Fibroblast of skin of right biceps (primary cell): Measurements from ENCODE around the gene CABLES1.
A peak's percentile ranks its signal among the peaks of the same experiment; 100 is the strongest.
"Not testable (repeated sequence)": the region's sequence is repeated elsewhere in the genome, so short reads cannot be mapped to it uniquely, and the experiment has no call there.

Experiments used
- DNase-seq: peaks from one replicate; pipeline ENCODE4 v3.0.0-alpha.2; 2013

Gene CABLES1

GRCh38 chr18:23134780-23135549 lies at the start of gene CABLES1:
CABLES1 (plus strand) TSS chr18:23135485; CDS start chr18:23135763, 278 bp downstream.
- peak; percentile 66 for DNase-seq

- peak; percentile 84 for DNase-seq
These were observed 47.9 kb upstream of the CABLES1 start for GRCh38 chr18:23087352-23087751.

GRCh38 chr18:23088310-23088709 lies 47.0 kb upstream of the CABLES1 start:
- no peak for DNase-seq

- DNase-seq: peak; percentile 75
These were observed 44.0 kb upstream of the CABLES1 start for GRCh38 chr18:23091017-23091993.

GRCh38 chr18:23092121-23092520 lies 43.2 kb upstream of the CABLES1 start:
- DNase-seq: no peak

- DNase-seq: not testable (repeated sequence)
These were observed 42.2 kb upstream of the CABLES1 start for GRCh38 chr18:23093130-23093529.

GRCh38 chr18:23093772-23094171 lies 41.5 kb upstream of the CABLES1 start:
- no peak for DNase-seq

- DNase-seq: no peak
These were observed 40.7 kb upstream of the CABLES1 start for GRCh38 chr18:23094411-23095190.

- no peak for DNase-seq
These were observed 39.8 kb upstream of the CABLES1 start for GRCh38 chr18:23095463-23095862.

GRCh38 chr18:23097016-23097415 lies 38.3 kb upstream of the CABLES1 start:
- not testable (repeated sequence) for DNase-seq

- no peak for DNase-seq
These were observed 35.7 kb upstream of the CABLES1 start for GRCh38 chr18:23099621-23100020.

GRCh38 chr18:23101861-23102432 lies 33.3 kb upstream of the CABLES1 start:
- DNase-seq: no peak

- peak; percentile 70 for DNase-seq
These were observed 32.6 kb upstream of the CABLES1 start for GRCh38 chr18:23102493-23103261.

GRCh38 chr18:23103449-23103848 lies 31.8 kb upstream of the CABLES1 start:
- DNase-seq: no peak

- DNase-seq: no peak
These were observed 30.3 kb upstream of the CABLES1 start for GRCh38 chr18:23105030-23105429.

GRCh38 chr18:23105581-23106219 lies 29.6 kb upstream of the CABLES1 start:
- DNase-seq: no peak

- DNase-seq: peak; percentile 98
These were observed 28.7 kb upstream of the CABLES1 start for GRCh38 chr18:23106575-23106974.

GRCh38 chr18:23107718-23108117 lies 27.6 kb upstream of the CABLES1 start:
- DNase-seq: peak; percentile 37

GRCh38 chr18:23108496-23108895 lies 26.8 kb upstream of the CABLES1 start:
- DNase-seq: no peak

- not testable (repeated sequence) for DNase-seq
These were observed 26.1 kb upstream of the CABLES1 start for GRCh38 chr18:23109163-23109562.

- DNase-seq: no peak
These were observed 21.7 kb upstream of the CABLES1 start for GRCh38 chr18:23113576-23113975.
